HEK293T (cell line): ENCODE data around the gene CELA2A.

Experiments
- CTCF ChIA-PET: fragments of 350-600 bp; formaldehyde crosslinking; extraction: SDS; loops from one replicate; lab custom pipeline; 2021; ENCODE audit warnings: antibody characterized with exemption, inconsistent platforms; lab: Yijun Ruan, JAX
- POLR2A ChIA-PET: fragments of 350-600 bp; formaldehyde crosslinking; extraction: SDS; loops from one replicate; lab custom pipeline; 2020; ENCODE audit warnings: antibody characterized with exemption, inconsistent platforms; lab: Yijun Ruan, JAX
- DNase-seq: peaks from one replicate; pipeline ENCODE4 v3.0.0; 2012; ENCODE audit warnings: mixed read lengths; ENCODE audit errors: extremely low spot score
- ARNT ChIP-seq: fragments of 450-650 bp; IDR thresholded peaks from 2 replicates; pipeline ENCODE4 v1.6.1; 2017; ENCODE audit warnings: mild to moderate bottlenecking
- BHLHE40 ChIP-seq: fragments of 450-650 bp; IDR thresholded peaks from 2 replicates; pipeline ENCODE4 v1.6.1; 2016; ENCODE audit warnings: mild to moderate bottlenecking, moderate library complexity, borderline replicate concordance
- CTBP1 ChIP-seq: fragments of 450-650 bp; IDR thresholded peaks from 2 replicates; pipeline ENCODE4 v1.6.1; 2016; ENCODE audit warnings: borderline replicate concordance
- ELF4 ChIP-seq: fragments of 450-650 bp; IDR thresholded peaks from 2 replicates; pipeline ENCODE4 v1.6.1; 2017; ENCODE audit warnings: antibody characterized with exemption
- FOXA1 ChIP-seq: fragments of 450-650 bp; IDR thresholded peaks from 2 replicates; pipeline ENCODE4 v1.6.1; 2016; ENCODE audit warnings: mild to moderate bottlenecking
- FOXK2 ChIP-seq: fragments of 450-650 bp; IDR thresholded peaks from 2 replicates; pipeline ENCODE4 v1.6.1; 2016; ENCODE audit warnings: mild to moderate bottlenecking
- FOXM1 ChIP-seq: fragments of 450-650 bp; IDR thresholded peaks from 2 replicates; pipeline ENCODE4 v1.6.1; 2017; ENCODE audit warnings: mild to moderate bottlenecking, borderline replicate concordance
- HDGF ChIP-seq: fragments of 450-650 bp; IDR thresholded peaks from 2 replicates; pipeline ENCODE4 v1.6.1; 2017; ENCODE audit warnings: antibody characterized with exemption, borderline replicate concordance
- L3MBTL2 ChIP-seq: fragments of 450-650 bp; conservative IDR thresholded peaks from 2 replicates; pipeline ENCODE4 v1.6.1; 2016; ENCODE audit warnings: mild to moderate bottlenecking
- LEF1 ChIP-seq: fragments of 450-650 bp; IDR thresholded peaks from 2 replicates; pipeline ENCODE4 v1.6.1; 2017; ENCODE audit warnings: mild to moderate bottlenecking, borderline replicate concordance
- NFRKB ChIP-seq: fragments of 450-650 bp; IDR thresholded peaks from 2 replicates; pipeline ENCODE4 v1.6.1; 2016; ENCODE audit warnings: mild to moderate bottlenecking, moderate library complexity
- PKNOX1 ChIP-seq: fragments of 450-650 bp; IDR thresholded peaks from 2 replicates; pipeline ENCODE4 v1.6.1; 2016
- SP1 ChIP-seq: fragments of 450-650 bp; IDR thresholded peaks from 2 replicates; pipeline ENCODE4 v1.6.1; 2017
- SUZ12 ChIP-seq: fragments of 450-650 bp; IDR thresholded peaks from 2 replicates; pipeline ENCODE4 v1.6.1; 2016; ENCODE audit warnings: mild to moderate bottlenecking
- TARDBP ChIP-seq: fragments of 450-650 bp; IDR thresholded peaks from 2 replicates; pipeline ENCODE4 v1.6.1; 2016
- ZNF384 ChIP-seq: fragments of 450-650 bp; IDR thresholded peaks from 2 replicates; pipeline ENCODE4 v1.6.1; 2016

Gene CELA2A

DNA sequence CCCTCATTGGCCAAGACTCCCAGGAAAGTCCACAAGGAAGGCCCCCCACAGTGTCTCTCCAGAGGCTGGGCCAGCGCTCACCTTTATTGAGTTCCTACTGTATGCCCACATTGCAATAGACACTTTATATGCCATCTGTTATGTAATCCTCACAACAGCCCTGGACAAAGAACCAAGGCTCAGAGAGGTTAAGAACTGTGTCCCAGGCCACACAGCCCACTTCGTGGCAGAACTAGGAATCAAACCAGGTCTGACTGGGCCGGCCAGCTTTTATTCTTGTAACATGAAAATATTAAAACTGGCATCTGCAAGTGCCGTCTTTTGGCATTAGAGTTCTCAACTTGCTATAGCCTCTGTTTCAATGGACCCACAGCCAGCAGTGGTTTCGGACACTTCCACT, 13.8 kb upstream of the CELA2A start:
- ChIA-PET POLR2A (no interaction called here), CTCF (interaction anchor here (0.8 to 1.2 kb wide), 2 partner anchors 119 to 133 kb away, joined by 3 to 4 read pairs; no protein-coding TSS in a partner anchor)
- TF ChIP-seq ARNT, result no peak
- no peak for TF ChIP-seq ELF4
- no peak for TF ChIP-seq FOXA1
- TF ChIP-seq HDGF, result no peak
- no peak for TF ChIP-seq LEF1
- TF ChIP-seq ZNF384, result no peak
- no peak for TF ChIP-seq FOXM1
- no peak for TF ChIP-seq BHLHE40
- TF ChIP-seq TARDBP, result no peak
- no peak for TF ChIP-seq CTBP1
- DNase-seq, result no peak

DNA sequence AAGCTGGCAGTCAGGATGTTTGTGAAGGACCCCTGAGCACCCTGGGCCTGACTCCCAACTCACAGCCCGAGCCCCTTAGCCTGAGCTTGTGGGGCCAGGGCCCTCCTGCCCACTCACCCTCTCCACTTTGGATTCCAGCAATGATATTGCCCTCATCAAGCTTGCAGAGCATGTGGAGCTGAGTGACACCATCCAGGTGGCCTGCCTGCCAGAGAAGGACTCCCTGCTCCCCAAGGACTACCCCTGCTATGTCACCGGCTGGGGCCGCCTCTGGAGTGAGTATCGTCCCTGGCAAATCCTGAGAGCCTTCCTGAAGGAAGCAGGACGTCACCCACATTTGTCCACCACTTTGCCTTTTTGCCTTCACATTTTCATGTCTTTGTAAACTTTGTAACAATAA, 13.3 kb upstream of the CELA2A start:
- ChIA-PET CTCF (interaction anchor here (0.7 to 1.2 kb wide), 2 partner anchors 12 to 120 kb away, joined by 3 to 4 read pairs; no protein-coding TSS in a partner anchor), POLR2A (no interaction called here)
- no peak for DNase-seq
- TF ChIP-seq FOXM1 (no peak), SP1 (no peak), L3MBTL2 (no peak), ZNF384 (no peak), BHLHE40 (no peak), NFRKB (no peak), SUZ12 (no peak), LEF1 (no peak), CTBP1 (no peak), HDGF (no peak), ARNT (no peak), FOXK2 (no peak), PKNOX1 (no peak), ELF4 (no peak), FOXA1 (no peak), TARDBP (no peak)

DNA sequence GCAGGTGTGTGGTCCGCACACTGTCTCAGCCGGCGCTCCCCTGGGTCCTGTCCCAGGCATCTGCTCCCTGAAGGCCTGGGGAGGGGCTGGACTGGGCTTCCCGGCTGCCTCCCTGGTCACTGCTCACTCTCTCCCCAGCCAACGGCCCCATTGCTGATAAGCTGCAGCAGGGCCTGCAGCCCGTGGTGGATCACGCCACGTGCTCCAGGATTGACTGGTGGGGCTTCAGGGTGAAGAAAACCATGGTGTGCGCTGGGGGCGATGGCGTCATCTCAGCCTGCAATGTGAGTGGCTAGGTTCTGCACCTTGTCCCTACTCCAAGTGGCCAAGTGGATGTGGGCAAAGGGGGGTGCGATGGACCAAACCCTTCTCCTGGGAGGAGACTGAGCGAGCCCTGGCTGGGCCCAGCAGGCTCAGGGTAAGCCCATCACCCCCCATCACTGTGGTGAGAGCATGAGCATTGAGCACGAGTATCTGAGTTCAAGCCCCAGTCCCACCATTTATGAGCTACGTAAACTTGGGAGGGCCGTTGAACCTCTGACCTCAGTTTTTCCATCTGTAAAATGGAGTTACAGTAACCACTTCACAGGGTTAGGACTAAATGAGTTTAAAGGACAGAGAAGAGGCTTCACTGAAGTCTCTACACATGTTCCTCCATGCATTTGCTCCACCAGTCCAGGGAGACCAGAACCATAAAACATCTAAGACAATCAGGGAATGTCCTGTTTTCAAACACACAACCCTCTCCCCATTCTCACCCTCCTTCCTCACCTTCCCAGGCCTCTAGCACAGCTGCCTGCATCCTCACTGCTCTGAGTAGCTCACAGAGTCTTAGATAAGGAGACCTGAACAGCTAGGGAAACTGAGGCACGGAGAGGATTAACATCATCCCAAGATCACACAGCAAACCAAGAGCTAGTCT, 11.8 kb upstream of the CELA2A start:
- no peak for DNase-seq
- TF ChIP-seq HDGF (no peak), FOXK2 (no peak), ELF4 (no peak), CTBP1 (no peak), FOXM1 (no peak), PKNOX1 (no peak), L3MBTL2 (no peak), TARDBP (no peak), FOXA1 (no peak), LEF1 (no peak), SP1 (no peak), ARNT (no peak)
- CTCF ChIA-PET, result interaction anchor here (0.6 kb wide), 1 partner anchor 13 kb away, joined by 5 read pairs; no protein-coding TSS in a partner anchor
- POLR2A ChIA-PET, result no interaction called here

- DNase-seq, result no peak
- ChIA-PET POLR2A (no interaction called here), CTCF (interaction anchor here (0.6 kb wide), 1 partner anchor 14 kb away, joined by 5 read pairs; no protein-coding TSS in a partner anchor)
- TF ChIP-seq SUZ12 (no peak), ELF4 (no peak), FOXA1 (no peak), TARDBP (no peak), HDGF (no peak), ARNT (no peak), CTBP1 (no peak), LEF1 (no peak), PKNOX1 (no peak), NFRKB (no peak), FOXM1 (no peak), ZNF384 (no peak), BHLHE40 (no peak), L3MBTL2 (no peak), SP1 (no peak), FOXK2 (no peak)
Observed at GRCh38 chr1:15445390-15446122, 11.0 kb upstream of the CELA2A start.

- ChIA-PET CTCF (no interaction called here), POLR2A (no interaction called here)
- no peak for DNase-seq
- TF ChIP-seq LEF1 (no peak), L3MBTL2 (no peak), ARNT (no peak), PKNOX1 (no peak), SUZ12 (no peak), ZNF384 (no peak), FOXA1 (no peak), SP1 (no peak)
Observed at GRCh38 chr1:15446212-15446611, 10.3 kb upstream of the CELA2A start.
